ENCODE data around the gene CDKN2AIPNL.
"Not testable (repeated sequence)": the region's sequence is repeated elsewhere in the genome, so short reads cannot be mapped to it uniquely, and the experiment has no call there.

Gene CDKN2AIPNL

DNA sequence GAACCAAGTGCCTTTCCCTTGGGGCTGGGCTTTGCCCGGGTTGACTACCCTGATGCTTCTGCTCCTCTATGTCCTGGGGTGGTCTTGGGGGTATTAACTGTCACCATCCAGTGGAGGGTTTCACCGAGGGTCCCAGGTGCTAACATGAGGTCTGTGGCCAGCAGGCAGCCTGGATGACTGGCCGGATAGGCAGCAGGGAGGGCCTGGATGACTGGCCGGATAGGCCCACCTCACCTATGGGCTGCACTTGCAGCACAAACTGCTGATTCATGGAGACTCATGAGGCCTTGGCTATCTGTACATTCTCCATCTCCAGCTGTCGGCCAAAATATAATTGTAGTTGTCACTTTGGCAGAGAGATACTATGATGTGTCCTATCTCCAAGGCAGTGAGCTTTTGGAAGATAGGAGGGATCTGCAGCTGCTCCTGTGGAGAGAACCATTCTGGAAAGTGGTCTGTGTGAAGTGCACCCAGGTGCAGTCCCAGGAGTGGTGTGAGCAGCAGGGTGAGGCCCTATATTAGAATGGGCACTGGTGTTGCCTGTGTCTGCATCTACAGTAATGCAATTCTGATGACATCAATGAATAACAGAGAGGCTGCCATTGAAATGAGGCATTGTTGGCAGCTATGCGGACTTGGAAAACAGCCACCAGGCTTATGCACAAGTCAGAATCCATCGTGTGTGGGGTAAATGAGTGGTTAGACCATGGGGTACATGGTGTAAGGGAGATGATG, 26.3 kb upstream of the CDKN2AIPNL start:
- DNase-seq = no peak

GRCh38 chr5:134437340-134437846, 25.7 kb upstream of the CDKN2AIPNL start:
- no peak for DNase-seq

GRCh38 chr5:134436523-134437339, 25.1 kb upstream of the CDKN2AIPNL start:
- DNase-seq = peak in 1 of 2 donors; percentile 42

DNA sequence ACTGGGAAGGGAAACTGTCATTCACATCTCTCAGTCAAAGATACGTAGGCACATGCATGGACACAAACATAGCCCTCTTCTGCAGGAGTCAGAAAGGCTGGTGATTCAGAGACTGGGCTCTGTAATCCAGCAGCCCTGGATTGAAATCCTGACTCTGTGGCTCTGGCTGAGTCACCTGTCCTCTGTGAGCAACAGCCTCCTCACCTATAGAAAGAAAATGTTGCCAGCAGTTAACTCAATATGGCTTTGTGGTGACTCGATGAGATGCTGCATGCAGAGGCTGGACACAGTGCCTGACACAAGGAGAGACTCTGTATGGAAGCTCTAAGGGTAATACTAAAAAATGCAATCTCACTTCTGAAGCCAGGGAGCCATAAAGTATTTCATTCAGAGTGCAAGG, 23.9 kb upstream of the CDKN2AIPNL start:
- DNase-seq = peak in 1 of 2 donors; percentile 19

DNA sequence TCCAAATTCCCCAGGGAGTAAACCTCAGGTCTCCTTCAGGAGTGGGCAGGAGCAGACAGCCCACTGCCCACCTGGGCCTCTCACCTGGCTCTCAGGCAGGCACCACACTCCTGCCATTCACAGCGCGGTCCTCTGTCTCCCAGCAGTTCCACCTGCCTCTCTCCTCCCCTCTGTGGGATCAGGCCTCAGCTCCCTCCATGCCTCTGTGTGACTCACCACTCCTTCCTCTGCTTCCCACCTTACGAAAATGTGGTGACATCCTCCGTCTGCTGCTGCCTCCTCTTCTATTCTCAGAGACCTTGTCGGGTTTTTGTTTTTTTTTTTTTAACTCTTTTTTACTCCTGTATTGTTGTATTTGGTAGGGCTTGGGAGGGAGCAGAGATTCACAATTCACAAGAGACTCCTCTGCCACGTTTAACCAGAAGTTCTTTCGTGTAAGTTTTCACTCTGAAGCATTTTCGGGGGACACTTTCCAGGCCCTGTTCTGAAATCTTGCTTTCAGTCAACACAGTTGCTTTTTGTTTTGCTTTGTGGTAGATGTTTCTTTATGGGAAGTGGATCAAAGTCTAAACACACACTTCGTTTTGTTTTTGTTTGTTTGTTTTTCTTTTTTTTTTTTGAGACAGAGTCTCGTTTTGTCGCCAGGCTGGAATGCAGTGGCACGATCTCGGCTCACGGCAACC, 21.1 kb upstream of the CDKN2AIPNL start:
- DNase-seq = no peak

DNA sequence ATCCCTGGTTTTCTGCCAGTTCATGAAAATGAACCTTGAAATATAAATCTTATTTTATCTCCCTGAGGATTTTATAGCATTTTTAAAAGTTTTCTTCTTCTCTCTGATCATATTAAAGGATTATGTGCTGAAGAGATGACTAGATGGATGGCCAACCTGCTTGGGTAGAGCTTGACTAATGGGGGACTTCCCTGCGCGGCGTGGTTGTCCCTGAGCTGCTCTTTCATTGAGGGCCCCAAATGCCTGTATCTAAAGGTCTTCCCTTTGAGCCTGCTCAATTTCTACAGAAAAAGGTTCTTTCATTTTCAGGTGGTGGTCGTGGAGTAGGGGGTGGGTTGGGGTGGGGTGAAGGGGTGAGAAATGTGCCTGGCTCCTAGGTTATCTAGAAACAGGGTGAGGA, 20.5 kb upstream of the CDKN2AIPNL start:
- DNase-seq = no peak

- DNase-seq = no peak
Observed at GRCh38 chr5:134430001-134430569, 18.4 kb upstream of the CDKN2AIPNL start.

DNA sequence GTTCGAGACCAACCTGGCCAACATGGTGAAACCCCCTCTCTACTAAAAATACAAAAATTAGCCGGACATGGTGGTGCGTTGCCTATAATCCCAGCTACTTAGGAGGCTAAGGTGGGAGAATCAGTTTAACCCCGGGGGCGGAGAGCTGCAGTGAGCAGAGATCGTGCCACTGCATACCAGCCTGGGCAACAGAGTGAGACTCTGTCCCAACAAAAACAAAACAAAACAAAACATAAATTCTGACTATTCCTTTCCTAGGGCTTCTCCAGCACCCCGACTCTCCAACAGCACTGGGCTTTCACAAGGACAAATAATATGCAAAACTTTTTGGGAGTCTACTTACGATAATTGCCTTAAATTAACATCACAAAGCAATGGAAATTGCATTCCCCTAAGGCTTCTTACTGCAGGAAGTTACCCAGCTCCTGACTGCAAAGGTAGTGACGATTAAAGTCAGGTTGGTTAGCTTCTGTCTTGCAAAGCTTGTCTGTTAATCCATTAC, 15.9 kb upstream of the CDKN2AIPNL start:
- no peak for DNase-seq

- DNase-seq = no peak
Observed at GRCh38 chr5:134426361-134426760, 14.7 kb upstream of the CDKN2AIPNL start.

DNA sequence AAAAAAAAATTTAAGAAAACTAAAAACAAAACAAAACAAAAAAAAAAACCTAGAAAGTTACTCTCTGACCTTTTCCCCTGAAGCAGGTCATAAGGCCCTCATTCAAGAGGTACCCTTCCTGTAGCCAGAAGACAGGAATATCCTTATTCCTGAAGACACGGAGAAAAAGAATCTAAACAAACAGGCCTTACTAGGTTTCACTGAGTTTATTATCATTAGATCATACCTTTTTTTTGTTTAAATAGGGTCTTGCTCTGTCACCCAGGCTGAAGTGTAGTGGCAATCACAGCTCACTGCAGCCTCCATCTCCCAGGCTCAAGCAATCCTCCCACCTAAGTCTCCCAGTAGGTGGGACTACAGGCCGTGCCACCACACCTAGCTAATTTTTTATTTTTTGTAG, 11.7 kb upstream of the CDKN2AIPNL start:
- DNase-seq = no peak

DNA sequence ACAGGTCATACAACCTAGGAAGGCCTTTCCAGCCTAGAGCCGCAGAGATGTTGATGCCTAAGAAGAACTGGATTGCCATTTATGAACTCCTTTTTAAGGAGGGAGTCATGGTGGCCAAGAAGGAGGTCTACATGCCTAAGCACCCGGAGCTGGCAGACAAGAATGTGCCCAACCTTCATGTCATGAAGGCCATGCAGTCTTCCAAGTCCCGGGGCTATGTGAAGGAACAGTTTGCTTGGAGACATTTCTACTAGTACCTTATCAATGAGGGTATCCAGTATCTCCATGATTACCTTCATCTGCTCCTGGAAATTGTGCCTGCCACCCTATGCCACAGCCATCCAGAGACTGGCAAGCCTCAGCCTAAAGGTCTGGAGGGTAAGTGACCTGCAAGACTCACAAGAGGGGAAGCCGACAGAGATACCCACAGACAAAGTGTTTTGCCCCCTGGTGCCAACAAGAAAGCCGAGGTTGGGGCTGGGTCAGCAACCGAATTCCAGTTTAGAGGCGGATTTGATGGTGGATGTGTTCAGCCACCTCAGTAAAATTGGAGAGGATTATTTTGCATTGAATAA, 11.2 kb upstream of the CDKN2AIPNL start:
- DNase-seq = no peak

DNA sequence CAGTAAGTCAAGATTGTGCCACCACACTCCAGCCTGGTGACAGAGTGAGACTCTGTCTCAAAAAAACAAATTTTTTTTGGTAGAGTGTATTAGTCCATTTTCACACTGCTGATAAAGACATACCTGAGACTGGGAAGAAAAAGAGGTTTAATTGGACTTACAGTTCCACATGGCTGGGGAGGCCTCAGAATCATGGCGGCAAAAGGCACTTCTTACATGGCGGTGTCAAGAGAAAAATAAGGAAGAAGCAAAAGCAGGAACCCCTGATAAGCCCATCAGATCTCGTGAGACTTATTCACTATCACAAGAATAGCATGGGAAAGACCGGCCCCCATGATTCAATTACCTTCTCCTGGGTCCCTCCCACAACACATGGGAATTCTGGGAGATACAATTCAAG, 9.4 kb upstream of the CDKN2AIPNL start:
- not testable (repeated sequence) for DNase-seq

DNA sequence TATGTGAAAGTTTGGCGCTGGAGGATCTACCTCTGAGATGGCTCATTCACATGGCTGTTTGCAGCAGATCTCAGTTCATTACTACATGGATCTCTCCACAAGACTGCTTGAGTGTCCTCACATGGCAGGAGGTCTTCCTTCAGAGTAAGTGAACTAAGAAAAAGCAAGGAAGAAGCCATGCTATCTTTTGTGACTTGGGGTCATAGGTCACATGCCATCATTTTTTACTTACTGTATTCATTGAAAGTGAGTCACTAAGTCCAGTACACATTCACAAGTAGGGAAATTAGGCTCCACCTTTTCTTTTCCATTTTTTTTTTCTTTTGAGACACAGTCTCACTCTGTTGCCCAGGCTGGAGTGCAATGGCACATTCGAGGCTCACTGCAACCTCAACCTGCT, 8.7 kb upstream of the CDKN2AIPNL start:
- DNase-seq = no peak

DNA sequence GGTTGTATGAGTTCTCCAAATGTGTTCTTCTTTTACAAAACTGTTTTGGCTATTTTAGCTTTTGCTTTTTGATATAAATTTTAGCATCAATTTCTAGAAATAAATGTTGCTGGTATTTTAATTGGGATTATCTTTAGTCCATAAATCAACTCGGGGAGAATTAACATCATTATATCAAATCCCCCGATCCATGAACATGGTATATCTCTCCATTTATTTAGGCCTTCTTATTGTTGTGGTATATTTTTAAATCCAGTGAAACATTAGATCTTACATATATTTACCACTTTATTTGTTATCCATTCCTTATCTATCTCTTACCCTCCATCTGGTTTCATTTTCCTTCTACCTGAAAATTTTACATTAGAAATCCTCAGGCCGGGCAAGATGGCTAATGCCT, 7.3 kb upstream of the CDKN2AIPNL start:
- no peak for DNase-seq

DNA sequence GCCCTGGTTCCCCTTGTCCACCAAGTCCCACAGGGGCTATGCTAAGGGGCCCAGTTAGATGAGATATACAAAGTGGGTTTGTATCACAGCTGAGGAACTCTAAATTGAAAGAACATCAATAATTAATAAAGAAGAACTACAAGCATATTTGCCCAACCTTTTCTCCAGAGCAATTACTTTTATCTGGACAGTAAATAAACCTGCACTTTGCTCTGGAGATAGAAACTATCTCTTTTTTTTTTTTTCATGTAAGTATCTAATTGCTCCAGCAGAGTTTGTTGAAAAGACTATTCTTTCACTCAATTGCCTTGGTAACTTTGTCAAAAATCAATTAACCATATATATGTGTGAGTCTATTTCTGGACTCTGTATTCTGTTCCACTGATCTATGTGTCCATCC, 6.0 kb upstream of the CDKN2AIPNL start:
- DNase-seq = no peak

GRCh38 chr5:134413046-134413445, 1.4 kb upstream of the CDKN2AIPNL start:
- DNase-seq = no peak

DNA sequence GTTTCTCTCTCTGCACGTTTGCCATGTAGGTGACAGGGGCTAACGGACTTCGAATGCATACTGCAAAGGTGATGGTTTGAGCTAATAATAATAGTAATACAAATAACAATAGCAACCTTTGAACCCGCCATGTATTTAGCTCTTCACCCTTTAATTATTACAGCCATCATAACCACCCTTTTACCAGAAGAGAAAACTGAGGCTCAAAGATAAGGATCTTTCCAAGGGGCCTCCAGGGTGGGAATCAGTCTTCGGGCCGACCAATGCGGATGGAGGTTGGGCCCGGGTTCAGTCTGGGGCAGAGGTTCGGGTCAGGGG, 494 bp downstream of the CDKN2AIPNL start:
- no peak for DNase-seq

GRCh38 chr5:134410822-134411221, 859 bp downstream of the CDKN2AIPNL start:
- DNase-seq = no peak

GRCh38 chr5:134409321-134409720, 2.4 kb downstream of the CDKN2AIPNL start:
- no peak for DNase-seq

DNA sequence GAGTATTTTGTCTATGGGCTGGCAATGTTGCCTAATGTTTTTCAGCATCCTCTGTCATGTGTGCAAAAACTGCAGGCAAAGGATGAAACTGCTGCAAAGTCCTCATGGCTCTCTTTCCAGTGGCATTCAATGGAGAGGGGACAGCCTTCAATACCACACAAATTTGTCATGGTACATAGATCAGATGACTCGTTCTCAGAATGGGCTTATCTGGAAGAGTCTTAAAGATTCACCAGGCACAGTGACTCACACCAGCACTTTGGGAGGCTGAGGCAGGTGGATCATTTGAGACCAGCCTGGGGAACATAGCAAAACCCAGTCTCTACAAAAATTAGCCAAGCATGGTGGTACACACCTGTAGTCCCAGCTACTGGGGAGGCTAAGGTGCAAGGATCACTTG, 5.3 kb downstream of the CDKN2AIPNL start:
- no peak for DNase-seq

DNA sequence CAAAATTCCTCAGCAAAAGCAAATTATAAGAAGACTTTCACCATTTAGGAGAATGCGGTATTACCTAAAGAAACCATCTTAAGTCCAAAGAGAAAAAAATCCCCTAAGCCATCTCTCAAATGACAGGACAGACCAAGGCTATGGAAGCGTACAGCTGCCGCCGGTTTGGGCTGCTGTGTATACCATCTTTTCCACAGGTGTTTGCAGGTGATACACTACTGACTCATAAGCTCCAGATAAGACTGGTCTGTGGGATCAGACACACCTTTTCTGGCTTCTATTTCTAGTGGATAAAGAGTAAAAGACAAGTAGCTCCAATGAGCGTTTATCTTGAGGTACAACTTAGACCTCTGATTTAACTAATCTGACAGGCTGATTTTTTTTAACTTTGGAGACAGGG, 7.7 kb downstream of the CDKN2AIPNL start:
- no peak for DNase-seq

DNA sequence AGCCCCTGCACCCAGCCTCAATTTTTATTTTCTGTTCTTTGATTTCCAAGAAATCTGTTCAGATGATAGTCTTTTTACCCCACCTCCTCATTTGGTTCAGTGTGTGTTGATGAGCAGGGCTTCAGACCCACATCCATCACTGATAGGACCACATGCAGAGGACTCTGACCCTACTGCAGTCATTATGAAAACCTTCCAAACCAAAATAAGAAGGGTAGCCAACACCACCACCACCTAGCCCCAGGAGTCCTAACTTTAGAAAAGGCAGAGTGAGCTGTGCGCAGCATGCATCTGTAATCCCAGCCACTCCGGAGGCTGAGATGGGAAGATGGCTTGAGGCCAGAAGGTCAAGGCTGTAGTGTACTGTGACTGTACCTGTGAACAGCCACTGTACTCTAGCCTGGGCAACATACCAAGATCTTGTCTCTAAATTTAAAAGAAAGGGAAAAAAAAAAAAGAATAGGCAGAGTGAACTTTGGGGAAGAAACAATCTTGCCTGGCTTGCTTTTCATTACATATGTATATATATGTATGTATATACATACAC, 13.0 kb downstream of the CDKN2AIPNL start:
- DNase-seq = no peak

DNA sequence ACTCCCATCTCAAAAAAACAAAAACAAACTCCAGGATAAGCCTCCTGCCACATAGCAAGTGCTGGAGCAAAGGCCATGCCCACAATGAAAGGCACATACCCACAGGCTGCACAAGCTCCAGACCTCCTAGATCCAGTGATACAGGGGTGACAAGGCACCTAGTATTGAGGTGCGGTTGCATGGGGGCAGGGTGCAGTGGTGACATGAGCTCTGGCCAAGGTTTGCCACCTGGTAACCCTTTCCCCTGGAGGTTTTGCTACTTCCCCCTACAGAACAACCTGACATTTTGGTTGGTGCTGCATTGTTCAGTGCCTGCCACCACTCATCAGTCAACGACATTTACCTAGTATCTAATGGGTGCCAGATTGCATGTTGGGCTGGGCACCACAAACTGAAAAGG, 14.5 kb downstream of the CDKN2AIPNL start:
- no peak for DNase-seq
